Mucosa of rectum (tissue), 2 donors: ENCODE measurements around the gene SNAPIN.
A peak's percentile ranks its signal among the peaks of the same experiment; 100 is the strongest.

Experiments
- H3K27ac ChIP-seq, 2 donors: one replicate each; pipeline ENCODE4 v1.7.0; 2013; ENCODE audit warnings: inconsistent platforms in 2 of 2, low read depth in 2 of 2, low read length in 2 of 2
- H3K27me3 ChIP-seq, 2 donors: one replicate each; pipeline ENCODE4 v1.7.0; 2013; ENCODE audit warnings: low read length in 2 of 2; ENCODE audit not compliant: control insufficient read depth in 2 of 2, insufficient read depth in 2 of 2
- H3K36me3 ChIP-seq, 2 donors: one replicate each; pipeline ENCODE4 v1.7.0; 2013; ENCODE audit warnings: low read length in 2 of 2; ENCODE audit not compliant: control insufficient read depth in 2 of 2, insufficient read depth in 2 of 2
- H3K4me1 ChIP-seq, 2 donors: one replicate each; pipeline ENCODE4 v1.7.0; 2013; ENCODE audit warnings: low read length in 2 of 2, mild to moderate bottlenecking in 1 of 2; ENCODE audit not compliant: control insufficient read depth in 2 of 2, insufficient read depth in 2 of 2
- H3K4me3 ChIP-seq, 2 donors: one replicate each; pipeline ENCODE4 v1.7.0; 2013; ENCODE audit warnings: low read length in 2 of 2
- H3K9ac ChIP-seq, 2 donors: one replicate each; pipeline ENCODE4 v1.7.0; 2013; ENCODE audit warnings: low read length in 2 of 2, low read depth in 1 of 2, mild to moderate bottlenecking in 1 of 2
- H3K9me3 ChIP-seq, 2 donors: one replicate each; pipeline ENCODE4 v1.7.0; 2013; ENCODE audit warnings: low read length in 2 of 2; ENCODE audit not compliant: control insufficient read depth in 2 of 2
- donor health status: healthy.
- donor health status: Normal muscosa, but diverticular disease.

The SNAPIN gene, protein sequence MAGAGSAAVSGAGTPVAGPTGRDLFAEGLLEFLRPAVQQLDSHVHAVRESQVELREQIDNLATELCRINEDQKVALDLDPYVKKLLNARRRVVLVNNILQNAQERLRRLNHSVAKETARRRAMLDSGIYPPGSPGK

DNA sequence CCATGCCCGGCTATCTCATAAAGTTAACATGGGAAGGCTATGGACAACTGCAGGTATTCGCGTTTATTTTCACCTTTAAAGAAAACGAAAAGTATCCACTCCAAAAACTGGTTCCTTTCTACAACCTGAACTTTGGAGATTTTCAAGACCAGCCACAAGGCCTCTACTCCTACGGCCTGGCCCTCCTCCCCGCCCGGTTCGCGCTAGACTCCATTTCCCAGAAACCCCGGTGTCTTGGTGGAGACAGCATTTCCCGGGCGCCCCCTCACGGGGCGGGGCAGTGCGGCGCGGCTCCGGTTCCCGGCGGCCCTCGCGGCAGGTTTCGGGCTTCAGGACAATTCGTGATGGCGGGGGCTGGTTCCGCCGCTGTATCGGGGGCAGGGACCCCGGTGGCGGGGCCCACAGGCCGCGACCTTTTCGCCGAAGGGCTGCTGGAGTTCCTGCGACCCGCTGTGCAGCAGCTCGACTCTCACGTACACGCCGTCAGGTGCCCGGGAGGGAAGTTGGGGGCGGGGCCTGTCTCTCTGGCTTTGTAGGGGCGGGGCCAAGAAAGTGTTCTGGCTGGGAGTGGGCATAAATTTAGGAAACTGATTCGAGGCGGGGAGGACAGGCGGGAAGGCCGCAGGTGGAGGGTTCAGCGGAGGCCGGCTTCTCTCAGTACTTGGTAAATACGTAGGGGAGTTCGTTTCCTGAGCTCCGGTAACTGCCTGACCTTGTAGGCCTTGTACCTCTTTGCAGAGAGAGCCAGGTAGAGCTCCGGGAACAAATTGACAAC is at the start of gene SNAPIN:
SNAPIN (plus strand) TSS at position 304 of the 775 bp plus-strand sequence; CDS start at position 345, 41 bp downstream.
- Histone ChIP-seq H3K4me1 (peaks cover 8 to 11% of the 10 kb centered on the region in 2 donors), H3K36me3 (peaks cover 27% of the 10 kb centered on the region in 2 donors), H3K4me3 (peak within 1 kb of the TSS; percentile 92 to 94), H3K27me3 (no peaks in the 10 kb centered on the region), H3K9ac (peak within 1 kb of the TSS; percentile 89 to 93), H3K27ac (peak within 1 kb of the TSS; percentile 88 to 92), H3K9me3 (no peaks in the 10 kb centered on the region)

DNA sequence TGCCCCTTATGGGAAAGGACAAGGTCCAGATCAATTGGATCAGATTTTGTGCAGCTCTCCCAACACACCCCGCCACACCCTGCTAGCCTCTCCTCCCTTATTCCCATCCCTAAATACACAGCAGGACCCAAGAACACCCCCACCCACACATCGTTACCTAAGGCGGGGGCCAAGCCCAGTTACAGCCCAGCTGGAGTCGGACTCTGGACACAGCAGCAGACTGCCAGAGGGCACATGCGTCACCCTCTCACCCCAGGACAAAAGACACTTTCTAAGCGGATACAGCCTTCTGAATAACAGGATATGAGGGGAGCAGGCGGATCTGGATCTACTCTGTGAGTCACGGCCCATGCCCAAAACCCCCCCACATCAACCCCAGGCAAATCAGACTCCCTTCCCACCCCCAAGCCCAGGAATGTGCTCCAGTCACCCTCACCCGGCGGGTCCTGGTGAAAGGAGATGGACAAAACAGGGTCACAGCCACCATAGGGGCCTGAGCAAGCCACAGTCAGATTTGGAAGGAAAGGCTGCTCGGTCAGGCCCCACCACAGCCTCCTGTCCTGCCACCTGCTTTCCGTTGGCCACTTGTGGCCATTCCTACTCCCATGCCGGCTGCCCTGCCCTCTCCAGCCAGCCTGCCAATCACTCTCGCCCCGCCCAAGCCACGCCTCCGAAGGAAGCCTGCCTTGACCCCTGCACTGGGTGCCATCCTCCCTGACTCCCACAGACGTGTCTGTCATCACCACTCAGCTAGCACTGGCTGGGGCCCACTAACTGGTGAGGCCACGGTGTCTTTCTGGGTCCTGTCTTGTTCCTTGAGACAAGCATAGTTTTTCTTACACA is 49.5 kb upstream of the SNAPIN start:
- H3K4me3 ChIP-seq, result peak overlapping the region; percentile 55 to 70
- no peaks in the 10 kb centered on the region for H3K9me3 ChIP-seq
- no peaks in the 10 kb centered on the region for H3K27me3 ChIP-seq
- H3K36me3 ChIP-seq, result peaks cover 14 to 15% of the 10 kb centered on the region in 2 donors
- H3K4me1 ChIP-seq, result peaks cover 30 to 44% of the 10 kb centered on the region in 2 donors
- peak overlapping the region; percentile 67 to 84 for H3K9ac ChIP-seq
- peak overlapping the region; percentile 95 to 97 for H3K27ac ChIP-seq

DNA sequence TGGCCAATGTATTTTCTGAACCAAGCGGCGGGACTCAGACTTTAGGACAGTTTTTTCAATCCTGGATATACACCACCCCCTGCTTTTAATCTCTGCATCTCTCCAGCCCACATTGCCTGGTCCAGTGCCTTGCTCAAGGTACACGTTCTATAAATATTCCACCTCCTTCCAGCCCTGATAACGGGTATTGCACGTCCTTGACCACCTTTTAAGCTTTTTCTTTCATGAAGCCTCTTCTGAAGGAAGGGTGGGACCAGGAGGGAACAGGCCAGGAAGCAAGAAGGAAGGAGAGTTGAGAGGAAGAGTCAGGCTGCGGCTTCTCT is 49.0 kb upstream of the SNAPIN start:
- Histone ChIP-seq H3K36me3 (peaks cover 14 to 15% of the 10 kb centered on the region in 2 donors), H3K4me1 (peaks cover 35 to 49% of the 10 kb centered on the region in 2 donors), H3K4me3 (peak overlapping the region; percentile 55 to 70), H3K27ac (peak overlapping the region; percentile 95 to 97), H3K9me3 (no peaks in the 10 kb centered on the region), H3K9ac (peak overlapping the region; percentile 67 to 84), H3K27me3 (no peaks in the 10 kb centered on the region)

DNA sequence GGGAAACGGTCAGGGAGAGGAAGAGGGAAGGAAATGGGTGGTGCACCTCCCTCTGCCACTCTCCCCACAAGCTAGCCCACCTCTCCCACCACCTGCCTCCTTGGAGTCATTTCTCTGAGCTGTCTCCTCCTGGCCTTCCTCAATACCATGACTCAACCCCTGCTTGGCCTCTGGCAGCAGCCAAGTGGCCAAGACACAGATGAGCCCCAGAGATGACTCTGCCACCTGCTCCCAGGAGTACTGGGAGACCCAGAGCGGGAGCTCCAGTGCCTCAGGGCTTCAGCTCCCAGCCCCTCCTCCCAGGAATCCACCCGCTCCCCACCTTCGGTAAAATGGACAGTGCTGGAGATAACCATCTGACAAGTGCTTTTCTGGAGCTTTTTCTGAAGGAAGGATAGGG is 48.2 kb upstream of the SNAPIN start:
- H3K9ac ChIP-seq, result no peak overlapping the region
- H3K4me1 ChIP-seq, result peaks cover 40 to 57% of the 10 kb centered on the region in 2 donors
- peak overlapping the region in 1 of 2 donors; percentile 12 for H3K4me3 ChIP-seq
- no peaks in the 10 kb centered on the region for H3K27me3 ChIP-seq
- H3K9me3 ChIP-seq, result no peaks in the 10 kb centered on the region
- peaks cover 14 to 15% of the 10 kb centered on the region in 2 donors for H3K36me3 ChIP-seq
- H3K27ac ChIP-seq, result peak overlapping the region; percentile 95 to 97

DNA sequence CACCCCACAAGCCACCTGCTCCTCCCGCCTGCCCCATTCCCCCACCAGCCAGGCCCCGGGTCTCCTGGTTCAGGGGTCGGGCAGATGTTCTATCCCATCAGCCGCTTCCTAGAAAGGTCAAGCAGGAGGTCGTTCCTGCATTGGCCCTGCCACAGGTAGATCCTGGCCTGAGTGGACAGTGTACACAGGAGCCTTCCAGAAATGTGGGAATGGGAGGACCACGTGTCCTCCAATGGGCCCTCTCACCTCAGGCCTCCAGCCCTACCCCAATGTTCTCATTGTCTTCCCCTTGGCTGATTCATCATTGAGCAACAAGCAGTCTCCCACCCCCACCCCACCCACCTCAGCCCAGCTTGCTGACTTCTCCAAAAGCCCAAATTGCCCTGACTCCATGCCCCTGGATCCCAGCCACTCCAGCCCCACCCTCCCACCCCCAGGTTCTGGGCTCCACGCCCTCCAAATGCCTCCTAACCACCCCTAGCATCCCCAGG is 47.6 kb upstream of the SNAPIN start:
- H3K4me1 ChIP-seq, result peaks cover 44 to 62% of the 10 kb centered on the region in 2 donors
- peak overlapping the region; percentile 95 to 97 for H3K27ac ChIP-seq
- H3K9ac ChIP-seq, result no peak overlapping the region
- H3K27me3 ChIP-seq, result no peaks in the 10 kb centered on the region
- H3K4me3 ChIP-seq, result peak overlapping the region; percentile 12 to 93
- H3K9me3 ChIP-seq, result no peaks in the 10 kb centered on the region
- H3K36me3 ChIP-seq, result peaks cover 14 to 15% of the 10 kb centered on the region in 2 donors

DNA sequence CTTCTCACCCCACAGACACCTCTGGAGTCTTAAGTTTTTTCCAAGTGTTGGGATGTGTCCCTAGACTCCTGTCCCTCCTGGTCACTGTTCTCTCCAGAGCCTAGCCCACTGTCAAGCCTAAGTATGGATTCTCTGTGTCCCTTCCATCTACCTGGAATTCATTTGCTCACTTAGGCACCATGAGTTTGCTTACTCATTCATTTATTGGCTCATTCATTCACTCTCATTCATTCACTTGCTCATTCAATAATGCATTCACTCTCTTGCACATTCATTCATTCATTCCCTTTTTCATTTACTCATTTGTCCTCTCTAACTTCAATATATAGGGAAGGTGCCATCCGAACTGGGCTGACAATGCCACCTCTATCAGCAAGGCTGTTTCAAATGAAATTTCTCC is 47.1 kb upstream of the SNAPIN start:
- H3K27ac ChIP-seq, result peak overlapping the region; percentile 94 to 95
- H3K4me3 ChIP-seq, result peak overlapping the region; percentile 80 to 93
- peaks cover 14 to 15% of the 10 kb centered on the region in 2 donors for H3K36me3 ChIP-seq
- peaks cover 47 to 67% of the 10 kb centered on the region in 2 donors for H3K4me1 ChIP-seq
- H3K9me3 ChIP-seq, result no peaks in the 10 kb centered on the region
- no peaks in the 10 kb centered on the region for H3K27me3 ChIP-seq
- peak overlapping the region; percentile 95 to 96 for H3K9ac ChIP-seq

DNA sequence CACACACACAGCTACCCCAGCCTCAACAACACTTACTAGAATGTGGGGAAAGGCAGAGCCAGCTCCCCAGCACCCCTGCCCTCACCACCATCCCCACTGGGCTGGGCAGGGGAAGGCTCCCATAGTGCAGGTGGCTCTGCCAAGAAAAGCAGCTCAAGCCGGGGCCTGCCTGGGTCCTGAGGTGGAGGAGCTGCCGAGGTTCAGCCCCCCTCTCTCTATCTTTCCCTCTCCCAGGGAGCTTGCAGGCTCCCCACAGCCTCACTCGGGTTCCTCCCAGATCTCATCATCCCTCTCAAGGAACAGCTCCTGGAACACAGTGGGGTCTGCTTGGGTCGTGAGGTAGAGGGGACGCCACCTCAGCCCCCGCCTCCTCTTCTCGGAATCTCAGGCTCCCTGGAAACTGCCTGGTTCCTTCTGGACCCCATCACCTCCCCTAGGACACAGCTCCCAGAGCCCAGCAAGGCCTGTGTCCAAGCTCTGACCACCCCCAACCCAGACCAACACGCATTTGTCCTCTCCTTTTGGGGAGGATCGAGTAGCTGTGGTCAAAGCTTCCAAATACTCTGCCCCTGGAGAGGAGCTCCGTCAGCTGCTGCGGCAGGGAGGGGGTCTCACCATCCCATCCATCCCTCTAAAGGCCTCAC is 46.3 kb upstream of the SNAPIN start:
- H3K4me3 ChIP-seq, result peak overlapping the region; percentile 80 to 93
- peak overlapping the region; percentile 94 to 95 for H3K27ac ChIP-seq
- no peaks in the 10 kb centered on the region for H3K9me3 ChIP-seq
- H3K9ac ChIP-seq, result peak overlapping the region; percentile 95 to 96
- no peaks in the 10 kb centered on the region for H3K27me3 ChIP-seq
- peaks cover 6 to 7% of the 10 kb centered on the region in 2 donors for H3K36me3 ChIP-seq
- H3K4me1 ChIP-seq, result peaks cover 56 to 73% of the 10 kb centered on the region in 2 donors

DNA sequence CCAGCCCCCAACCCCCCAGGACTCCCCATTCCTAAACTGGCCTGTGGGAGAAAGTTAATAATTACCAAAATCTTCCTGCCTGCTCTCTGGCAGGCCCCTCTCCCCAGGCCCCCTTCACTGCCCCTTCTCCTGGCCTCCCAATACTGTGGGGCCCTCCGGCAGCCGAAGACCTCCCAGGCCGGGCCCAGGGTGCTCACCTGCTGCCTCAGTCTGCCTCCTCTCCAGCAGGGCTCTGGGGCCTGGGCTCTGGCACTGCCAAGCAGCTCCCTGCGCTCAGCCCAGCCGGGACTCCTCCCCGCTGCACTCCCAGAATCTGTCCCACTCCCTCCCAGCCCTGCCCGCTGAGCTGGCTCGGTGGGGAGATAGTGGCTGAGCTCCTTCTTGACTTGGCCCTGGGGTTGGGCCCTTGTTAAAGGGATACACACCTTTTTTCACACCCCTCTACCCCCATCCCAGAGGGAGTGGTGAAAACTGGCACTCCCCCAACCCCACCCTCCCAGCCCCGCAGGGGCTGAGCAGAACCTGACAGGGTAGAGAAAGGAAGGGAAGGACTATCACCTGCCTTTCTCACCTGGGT is 45.7 kb upstream of the SNAPIN start, which contains the start of gene S100A16:
S100A16 (minus strand) TSS at position 383 of the 577 bp plus-strand sequence. CDS start 4,986 bp downstream, outside the sequence.
- Histone ChIP-seq H3K27ac (peak within 1 kb of the TSS; percentile 94 to 95), H3K4me1 (peaks cover 61 to 69% of the 10 kb centered on the region in 2 donors), H3K9ac (peak within 1 kb of the TSS; percentile 95 to 96), H3K9me3 (no peaks in the 10 kb centered on the region), H3K36me3 (peaks cover 2% of the 10 kb centered on the region in 2 donors), H3K27me3 (no peaks in the 10 kb centered on the region), H3K4me3 (peak within 1 kb of the TSS; percentile 80 to 93)

DNA sequence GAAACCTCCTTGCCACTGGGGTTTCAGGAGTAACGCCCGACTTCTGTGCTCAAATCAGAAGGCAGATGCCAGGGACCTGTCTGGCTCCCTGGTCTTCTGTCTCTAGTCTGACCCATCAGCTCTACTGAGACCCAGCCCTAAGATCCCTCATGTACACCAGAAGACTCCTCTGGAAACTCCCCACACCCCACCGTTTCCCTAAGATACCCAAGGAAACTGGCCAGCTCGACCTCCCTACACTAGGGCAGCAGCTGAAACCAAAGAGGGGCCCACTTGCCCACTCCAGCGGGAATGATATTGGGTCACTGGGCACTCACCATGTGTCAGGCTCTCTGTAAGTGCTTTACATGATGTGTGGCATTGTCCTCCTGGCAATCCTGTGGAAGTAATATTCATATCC is 45.1 kb upstream of the SNAPIN start:
- Histone ChIP-seq H3K4me3 (peak overlapping the region; percentile 80 to 93), H3K4me1 (peaks cover 56 to 63% of the 10 kb centered on the region in 2 donors), H3K27ac (peak overlapping the region; percentile 94 to 95), H3K27me3 (no peaks in the 10 kb centered on the region), H3K9ac (peak overlapping the region; percentile 42 to 74), H3K36me3 (no peaks in the 10 kb centered on the region), H3K9me3 (no peaks in the 10 kb centered on the region)
